DOHH2 (cell line): ENCODE results near the gene FBXL14.

ENCODE experiments used
- CTCF ChIP-seq: fragments of 200-600 bp; sonication (generic); IDR thresholded peaks from one replicate; pipeline ENCODE4 v1.5.1; 2014; ENCODE audit warnings: antibody characterized with exemption, mild to moderate bottlenecking, low read depth, low read length; ENCODE audit not compliant: poor library complexity, severe bottlenecking
- EZH2phosphoT487 ChIP-seq: fragments of 200-600 bp; sonication (generic); IDR thresholded peaks from 2 replicates; pipeline ENCODE4 v1.6.1; 2017; ENCODE audit warnings: borderline replicate concordance, mild to moderate bottlenecking, antibody characterized with exemption, low read length, moderate library complexity, mixed read lengths

DNA sequence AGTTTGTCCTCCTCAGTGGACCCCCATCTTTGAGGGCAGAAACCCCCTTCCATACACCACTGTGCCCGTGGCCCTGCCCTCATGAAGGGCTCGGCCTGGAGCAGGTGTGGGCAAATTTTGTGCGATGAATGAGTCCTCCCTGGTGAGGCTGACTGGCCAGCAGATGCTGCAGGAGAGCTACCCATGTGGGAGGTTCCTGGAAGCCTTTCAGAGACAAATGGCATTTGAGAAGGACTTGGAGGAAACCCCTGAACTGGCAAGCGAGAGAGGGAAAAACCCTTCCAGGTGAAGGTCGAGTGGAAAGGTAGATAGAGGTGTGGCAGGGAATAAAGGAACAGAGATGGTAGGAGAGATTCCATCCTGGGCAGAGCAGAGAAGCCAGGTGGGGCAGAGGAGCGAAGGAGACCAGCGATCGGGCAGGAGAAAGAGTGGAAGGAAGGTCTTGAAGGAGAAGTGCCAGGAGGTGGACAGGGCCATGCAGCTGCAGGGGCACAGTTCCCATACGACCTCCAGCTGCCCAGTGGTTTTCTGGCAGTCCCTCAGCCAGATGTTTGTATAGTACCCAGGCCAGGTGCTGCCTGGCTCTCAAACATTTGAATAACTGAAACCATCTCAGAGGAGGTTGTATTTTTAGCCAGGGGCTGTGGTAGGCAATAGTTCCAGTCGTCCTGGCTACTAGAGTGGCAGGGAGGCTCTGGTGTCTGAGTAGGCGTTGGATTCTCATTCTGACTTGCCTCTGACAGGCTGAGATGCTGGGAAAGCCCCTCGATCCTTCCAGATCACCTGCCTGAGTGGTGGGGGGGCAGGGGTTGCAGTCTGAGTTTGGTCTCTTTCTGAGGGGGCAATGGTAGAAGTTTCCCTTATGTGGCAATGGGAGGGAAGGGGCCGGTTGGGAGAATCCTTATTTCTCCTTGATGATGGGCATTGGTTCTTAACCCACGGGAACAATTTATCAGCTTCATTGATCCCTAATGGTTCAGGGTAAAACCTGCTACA, 40.1 kb downstream of the FBXL14 start:
- no peak for TF ChIP-seq CTCF
- TF ChIP-seq EZH2phosphoT487: peak; percentile 43; the same call in 1 of the 2 replicates
